IMR-90 (cell line): Measurements from ENCODE around the gene KIFC3. TPM values are rescaled to one million over a fixed set of nuclear protein-coding genes. Genes with fewer than 3 reads are reported as not detected.

Experiments
- ATAC-seq: fragments of 200-7000 bp; cut with Tn5 transposase; 2 replicates; pipeline ENCODE4 v1.9.1; 2020; ENCODE audit warnings: low read depth, mild to moderate bottlenecking, moderate library complexity
- BruUV-seq: library from RNA; stranded (reverse); fragments of 400-500 nt; replicated peaks from 2 replicates; lab custom pipeline; 2021; lab: Mats Ljungman, UMichigan
- CTCF ChIA-PET: fragments of 300-600 bp; formaldehyde crosslinking; extraction: SDS; loops from one replicate; lab custom pipeline; 2021; ENCODE audit warnings: antibody characterized with exemption; lab: Yijun Ruan, JAX
- POLR2A ChIA-PET: fragments of 300-600 bp; sonication (Branson Sonifier 250); formaldehyde crosslinking; loops from one replicate; lab custom pipeline; 2022; ENCODE audit warnings: antibody characterized with exemption; ENCODE audit not compliant: unreplicated experiment; lab: Charles Lee
- DNase-seq: peaks from one replicate; pipeline ENCODE4 v3.0.0; 2013
- H2AFZ ChIP-seq: replicated peaks from 2 replicates; pipeline ENCODE3; 2013; ENCODE audit warnings: low read length, mild to moderate bottlenecking; ENCODE audit not compliant: poor library complexity
- H2AK5ac ChIP-seq: 2 replicates; pipeline ENCODE4 v1.6.1; 2013; ENCODE audit warnings: low read depth, low read length, inconsistent platforms
- H2AK9ac ChIP-seq: replicated peaks from 2 replicates; pipeline ENCODE3; 2013; ENCODE audit warnings: mild to moderate bottlenecking, low read depth, low read length, moderate library complexity; ENCODE audit not compliant: poor library complexity
- H2BK120ac ChIP-seq: 2 replicates; pipeline ENCODE4 v1.6.1; 2013; ENCODE audit warnings: low read depth, low read length, inconsistent platforms
- H2BK15ac ChIP-seq: 3 replicates; pipeline ENCODE4 v1.6.1; 2013; ENCODE audit warnings: low read depth, low read length, inconsistent platforms
- H2BK20ac ChIP-seq: 2 replicates; pipeline ENCODE4 v1.6.1; 2013; ENCODE audit warnings: low read depth, mild to moderate bottlenecking, inconsistent platforms, low read length, moderate library complexity
- H2BK5ac ChIP-seq: 2 replicates; pipeline ENCODE4 v1.6.1; 2013; ENCODE audit warnings: mild to moderate bottlenecking, low read depth, low read length, inconsistent platforms; ENCODE audit not compliant: poor library complexity, severe bottlenecking
- H3K14ac ChIP-seq: replicated peaks from 2 replicates; pipeline ENCODE4 v1.6.1; 2013; ENCODE audit warnings: low read depth, low read length, inconsistent platforms
- H3K18ac ChIP-seq: 2 replicates; pipeline ENCODE4 v1.6.1; 2013; ENCODE audit warnings: low read depth, low read length, control low read depth
- H3K23ac ChIP-seq: 2 replicates; pipeline ENCODE4 v1.6.1; 2013; ENCODE audit warnings: low read depth, low read length, inconsistent platforms
- H3K27ac ChIP-seq: 2 replicates; pipeline ENCODE4 v1.5.1; 2013; ENCODE audit warnings: mild to moderate bottlenecking, control low read depth, low read length; ENCODE audit not compliant: insufficient read depth
- H3K27me3 ChIP-seq: 2 replicates; pipeline ENCODE4 v1.6.1; 2013; ENCODE audit warnings: low read length; ENCODE audit not compliant: control insufficient read depth, insufficient read depth
- H3K36me3 ChIP-seq: 2 replicates; pipeline ENCODE4 v1.6.1; 2013; ENCODE audit warnings: low read length, mixed read lengths; ENCODE audit not compliant: control insufficient read depth, insufficient read depth
- H3K4ac ChIP-seq: 2 replicates; pipeline ENCODE4 v1.6.1; 2013; ENCODE audit warnings: low read depth, low read length, inconsistent platforms
- H3K4me1 ChIP-seq: 2 replicates; pipeline ENCODE4 v1.6.1; 2013; ENCODE audit warnings: low read length, mixed read lengths; ENCODE audit not compliant: control insufficient read depth, insufficient read depth
- H3K4me2 ChIP-seq: 2 replicates; pipeline ENCODE4 v1.6.1; 2013; ENCODE audit warnings: low read depth, mild to moderate bottlenecking, control low read depth, low read length, moderate library complexity
- H3K4me3 ChIP-seq: 2 replicates; pipeline ENCODE4 v1.5.1; 2013; ENCODE audit warnings: low read depth, mild to moderate bottlenecking, control low read depth, low read length, moderate library complexity; ENCODE audit not compliant: insufficient read depth
- H3K56ac ChIP-seq: 2 replicates; pipeline ENCODE4 v1.6.1; 2013; ENCODE audit warnings: low read length, inconsistent platforms; ENCODE audit not compliant: insufficient read depth; ENCODE audit errors: extremely low read depth
- H3K79me1 ChIP-seq, 2 experiments: 2 replicates each; pipeline ENCODE4 v1.6.1; 2013; ENCODE audit warnings: low read length in 2 of 2, inconsistent platforms in 1 of 2, low read depth in 1 of 2
- H3K9ac ChIP-seq: 2 replicates; pipeline ENCODE4 v1.6.1; 2013; ENCODE audit warnings: low read depth, low read length, control low read depth
- H3K9me1 ChIP-seq: 2 replicates; pipeline ENCODE4 v1.6.1; 2013; ENCODE audit warnings: low read length, inconsistent platforms; ENCODE audit not compliant: insufficient read depth
- H3K9me3 ChIP-seq: 2 replicates; pipeline ENCODE4 v1.6.1; 2013; ENCODE audit warnings: low read length; ENCODE audit not compliant: control insufficient read depth, insufficient read depth
- H4K20me1 ChIP-seq: 2 replicates; pipeline ENCODE4 v1.6.1; 2013; ENCODE audit warnings: low read length, inconsistent platforms; ENCODE audit not compliant: insufficient read depth
- H4K5ac ChIP-seq: 2 replicates; pipeline ENCODE4 v1.6.1; 2013; ENCODE audit warnings: mild to moderate bottlenecking, low read depth, low read length, control low read depth
- H4K8ac ChIP-seq, 2 experiments: 2 replicates each; pipeline ENCODE4 v1.6.1; 2013; ENCODE audit warnings: low read depth in 2 of 2, low read length in 2 of 2, control low read depth in 1 of 2, inconsistent platforms in 1 of 2
- H4K91ac ChIP-seq: 2 replicates; pipeline ENCODE4 v1.6.1; 2013; ENCODE audit warnings: low read depth, low read length, inconsistent platforms; ENCODE audit not compliant: insufficient read depth
- BHLHE40 ChIP-seq: fragments of 150-350 bp; IDR thresholded peaks from 2 replicates; pipeline ENCODE4 v1.6.1; 2016; ENCODE audit warnings: mild to moderate bottlenecking, low read depth, low read length
- CTCF ChIP-seq: conservative IDR thresholded peaks from 2 replicates; pipeline ENCODE4 v1.5.1; 2012; ENCODE audit warnings: mild to moderate bottlenecking, low read depth, low read length, improper control_type of control experiment
- ELK1 ChIP-seq: fragments of 150-350 bp; IDR thresholded peaks from 2 replicates; pipeline ENCODE4 v1.6.1; 2016; ENCODE audit warnings: low read depth, mild to moderate bottlenecking, low read length, moderate library complexity, borderline replicate concordance
- MAFK ChIP-seq: IDR thresholded peaks from 2 replicates; pipeline ENCODE4 v1.6.1; 2012; ENCODE audit warnings: low read depth, low read length, improper control_type of control experiment
- NFE2L2 ChIP-seq: fragments of 150-350 bp; IDR thresholded peaks from 2 replicates; pipeline ENCODE4 v1.6.1; 2016; ENCODE audit warnings: low read depth, mild to moderate bottlenecking, low read length
- POLR2A ChIP-seq: IDR thresholded peaks from 2 replicates; pipeline ENCODE4 v1.6.1; 2012; ENCODE audit warnings: mild to moderate bottlenecking, low read depth, low read length
- RAD21 ChIP-seq: IDR thresholded peaks from 2 replicates; pipeline ENCODE4 v1.6.1; 2012; ENCODE audit warnings: low read length, improper control_type of control experiment
- RCOR1 ChIP-seq: IDR thresholded peaks from 2 replicates; pipeline ENCODE4 v1.6.1; 2012; ENCODE audit warnings: mild to moderate bottlenecking, low read length, improper control_type of control experiment; ENCODE audit not compliant: insufficient replicate concordance
- WGBS, 2 experiments: methylation state at CpG; one replicate each; pipeline versions ENCODE4 v1.1.5 to v1.1.7; 2013; ENCODE audit warnings: missing lambda C conversion rate in 2 of 2; ENCODE audit not compliant: insufficient read length in 1 of 2; ENCODE audit errors: extremely low coverage in 2 of 2; 5-methylcytosine and 5-hydroxymethylcytosine counted together
- dilution Hi-C: fragments of 300-500 bp; cut with HindIII; formaldehyde crosslinking; loops from one replicate; pipeline ENCODE4 v1.14.3; 2018; ENCODE audit warnings: low sequenced_read_pairs; ENCODE audit not compliant: unreplicated experiment
- in situ Hi-C: fragments of 300-500 bp; cut with MboI; formaldehyde crosslinking; loops from 3 replicates; pipeline ENCODE4 v1.14.3; 2019; ENCODE audit warnings: low sequenced_read_pairs, inconsistent platforms, mixed read lengths
- intact Hi-C: fragments of 100-400 bp; cut with micrococcal nuclease; formaldehyde crosslinking; loops from 2 replicates; pipeline ENCODE4 v1.10.0; 2022
- polyA plus RNA-seq, 3 experiments: library from polyadenylated mRNA; depleted of rRNA; stranded (reverse); fragments of >200 nt; gene quantifications; 2 replicates each; pipeline ENCODE4 v1.2.3, GENCODE V29; 2012; ENCODE audit warnings: low replicate concordance in 1 of 3
- total RNA-seq: library from RNA; depleted of rRNA; stranded (reverse); fragments of >200 nt; gene quantifications from 2 replicates; pipeline ENCODE4 v1.2.3, GENCODE V29; 2012
- TF ChIP-seq, protein P1 (sequence below): fragments of 150-350 bp; IDR thresholded peaks from 2 replicates; pipeline ENCODE4 v1.6.1; 2017; ENCODE audit warnings: mild to moderate bottlenecking, antibody characterized with exemption, low read length, low read depth

KIFC3 gene
- total and polyA plus RNA-seq, 2 of the 4 experiments (the other 2 are of a cell fraction) = 48.6 to 62.5 TPM

DNA sequence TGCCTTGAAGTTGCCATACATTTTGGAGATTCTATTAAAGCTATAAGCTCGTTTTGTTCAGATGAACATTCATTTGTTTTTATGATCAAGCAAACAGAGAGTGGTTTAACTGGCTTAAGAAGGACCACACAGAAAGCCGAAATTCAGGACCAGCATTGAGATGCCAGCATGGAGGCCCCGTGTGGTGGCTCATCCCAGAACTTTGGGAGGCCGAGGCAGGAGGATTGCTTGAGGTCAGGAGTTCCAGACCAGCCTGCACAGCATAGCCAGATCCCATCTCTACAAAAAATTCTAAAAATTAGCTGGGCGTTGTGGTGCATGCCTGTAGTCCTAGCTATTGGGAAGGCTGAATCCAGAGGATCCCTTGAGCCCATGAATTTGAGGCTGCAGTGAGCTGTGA lies 45.9 kb upstream of the KIFC3 start:
- no TSS peak for BruUV-seq
- Histone ChIP-seq H3K18ac (no peak overlapping the region), H3K23ac (no peak overlapping the region), H3K9me1 (no peaks in the 10 kb centered on the region), H2BK20ac (no peak overlapping the region), H3K9me3 (no peaks in the 10 kb centered on the region), H3K79me1 (no peaks in the 10 kb centered on the region), H2AK5ac (no peak overlapping the region), H3K4me1 (no peaks in the 10 kb centered on the region), H3K4ac (no peak overlapping the region), H2BK5ac (no peak overlapping the region), H4K5ac (no peak overlapping the region), H3K27me3 (peaks cover 22% of the 10 kb centered on the region), H4K8ac (no peak overlapping the region), H2BK120ac (no peak overlapping the region), H3K9ac (no peak overlapping the region), H4K91ac (no peak overlapping the region), H3K27ac (no peak overlapping the region), H2AK9ac (no peak overlapping the region), H2BK15ac (no peak overlapping the region), H3K14ac (no peak overlapping the region), H2AFZ (no peak overlapping the region), H3K4me3 (no peak overlapping the region), H3K36me3 (no peaks in the 10 kb centered on the region), H3K4me2 (no peak overlapping the region), H4K20me1 (no peaks in the 10 kb centered on the region), H3K56ac (no peak overlapping the region)
- 100% methylated on average over 1 of the region's 5 CpGs; no CpG with 5 or more reads in 1 of the 2 experiments for WGBS, 2 experiments
- dilution Hi-C loops (no loop called here), in situ Hi-C loops (no loop called here), intact Hi-C loops (no loop called here)
- no peak for ATAC-seq
- ChIA-PET CTCF (interaction anchor here (0.7 to 1.6 kb wide), 2 partner anchors 15 to 83 kb away, joined by 4 to 6 read pairs; no protein-coding TSS in a partner anchor), POLR2A (no interaction called here)
- TF ChIP-seq MAFK (no peak), ELK1 (no peak), POLR2A (no peak), CTCF (no peak), RAD21 (no peak), BHLHE40 (no peak), NFE2L2 (no peak), RCOR1 (no peak)
- TF ChIP-seq, protein P1, sequence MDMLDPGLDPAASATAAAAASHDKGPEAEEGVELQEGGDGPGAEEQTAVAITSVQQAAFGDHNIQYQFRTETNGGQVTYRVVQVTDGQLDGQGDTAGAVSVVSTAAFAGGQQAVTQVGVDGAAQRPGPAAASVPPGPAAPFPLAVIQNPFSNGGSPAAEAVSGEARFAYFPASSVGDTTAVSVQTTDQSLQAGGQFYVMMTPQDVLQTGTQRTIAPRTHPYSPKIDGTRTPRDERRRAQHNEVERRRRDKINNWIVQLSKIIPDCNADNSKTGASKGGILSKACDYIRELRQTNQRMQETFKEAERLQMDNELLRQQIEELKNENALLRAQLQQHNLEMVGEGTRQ = no peak
- DNase-seq = no peak
